ENCODE measurements around the gene NAALADL2. TPM values are rescaled to one million over a fixed set of nuclear protein-coding genes. Genes with fewer than 3 reads are reported as not detected.

Gene NAALADL2
- polyA plus RNA-seq, 2 donors: 0.26 to 0.54 TPM

- H3K4me3 ChIP-seq (ENCODE audit: low read depth in 1 of 2, low read length in 2 of 2): no peak overlapping the region
- no peak overlapping the region for H3K27ac ChIP-seq (ENCODE audit: low read depth in 2 of 2, low read length in 1 of 2)
- 82 to 84% methylated on average over 7 of the region's 7 CpGs for WGBS, 2 donors
- H3K36me3 ChIP-seq (ENCODE audit: control insufficient read depth in 2 of 2, insufficient read depth in 2 of 2, low read length in 1 of 2): no peaks in the 10 kb centered on the region
- no peaks in the 10 kb centered on the region for H3K9me3 ChIP-seq (ENCODE audit: control insufficient read depth in 2 of 2, insufficient read depth in 1 of 2, low read depth in 1 of 2, low read length in 1 of 2)
- no peaks in the 10 kb centered on the region for H3K27me3 ChIP-seq (ENCODE audit: control insufficient read depth in 1 of 2, insufficient read depth in 2 of 2, low read length in 2 of 2)
- H3K4me1 ChIP-seq (ENCODE audit: control insufficient read depth in 2 of 2, insufficient read depth in 2 of 2, low read length in 1 of 2): no peaks in the 10 kb centered on the region
Observed at GRCh38 chr3:174854987-174855386, 4.1 kb upstream of the NAALADL2 start.

GRCh38 chr3:174857301-174857700 lies 1.8 kb upstream of the NAALADL2 start:
- H3K4me1 ChIP-seq (ENCODE audit: control insufficient read depth in 2 of 2, insufficient read depth in 2 of 2, low read length in 1 of 2): no peaks in the 10 kb centered on the region
- H3K4me3 ChIP-seq (ENCODE audit: low read depth in 1 of 2, low read length in 2 of 2): no peak overlapping the region
- 20 to 45% methylated on average over 3 of the region's 3 CpGs for WGBS, 2 donors

GRCh38 chr3:174858353-174858752 lies 781 bp upstream of the NAALADL2 start:
- Histone ChIP-seq H3K27ac (ENCODE audit: low read depth in 2 of 2, low read length in 1 of 2) (no peak overlapping the region), H3K27me3 (ENCODE audit: control insufficient read depth in 1 of 2, insufficient read depth in 2 of 2, low read length in 2 of 2) (no peaks in the 10 kb centered on the region), H3K9me3 (ENCODE audit: control insufficient read depth in 2 of 2, insufficient read depth in 1 of 2, low read depth in 1 of 2, low read length in 1 of 2) (no peaks in the 10 kb centered on the region), H3K4me3 (ENCODE audit: low read depth in 1 of 2, low read length in 2 of 2) (no peak overlapping the region), H3K4me1 (ENCODE audit: control insufficient read depth in 2 of 2, insufficient read depth in 2 of 2, low read length in 1 of 2) (no peaks in the 10 kb centered on the region), H3K36me3 (ENCODE audit: control insufficient read depth in 2 of 2, insufficient read depth in 2 of 2, low read length in 1 of 2) (no peaks in the 10 kb centered on the region)
- WGBS, 2 donors: 49 to 54% methylated on average over 1 of the region's 1 CpG

More at GRCh38 chr3:174857301-174857700, 1.8 kb upstream of the NAALADL2 start:
- Histone ChIP-seq H3K36me3 (ENCODE audit: control insufficient read depth in 2 of 2, insufficient read depth in 2 of 2, low read length in 1 of 2) (no peaks in the 10 kb centered on the region), H3K9me3 (ENCODE audit: control insufficient read depth in 2 of 2, insufficient read depth in 1 of 2, low read depth in 1 of 2, low read length in 1 of 2) (no peaks in the 10 kb centered on the region), H3K27me3 (ENCODE audit: control insufficient read depth in 1 of 2, insufficient read depth in 2 of 2, low read length in 2 of 2) (no peaks in the 10 kb centered on the region), H3K27ac (ENCODE audit: low read depth in 2 of 2, low read length in 1 of 2) (no peak overlapping the region)

GRCh38 chr3:174859756-174860155 lies 622 bp downstream of the NAALADL2 start:
- Histone ChIP-seq H3K4me3 (ENCODE audit: low read depth in 1 of 2, low read length in 2 of 2) (no peak overlapping the region), H3K27me3 (ENCODE audit: control insufficient read depth in 1 of 2, insufficient read depth in 2 of 2, low read length in 2 of 2) (no peaks in the 10 kb centered on the region), H3K27ac (ENCODE audit: low read depth in 2 of 2, low read length in 1 of 2) (no peak overlapping the region), H3K36me3 (ENCODE audit: control insufficient read depth in 2 of 2, insufficient read depth in 2 of 2, low read length in 1 of 2) (no peaks in the 10 kb centered on the region), H3K4me1 (ENCODE audit: control insufficient read depth in 2 of 2, insufficient read depth in 2 of 2, low read length in 1 of 2) (no peaks in the 10 kb centered on the region), H3K9me3 (ENCODE audit: control insufficient read depth in 2 of 2, insufficient read depth in 1 of 2, low read depth in 1 of 2, low read length in 1 of 2) (no peaks in the 10 kb centered on the region)
- WGBS, 2 donors: 44 to 54% methylated on average over 3 of the region's 3 CpGs

DNA sequence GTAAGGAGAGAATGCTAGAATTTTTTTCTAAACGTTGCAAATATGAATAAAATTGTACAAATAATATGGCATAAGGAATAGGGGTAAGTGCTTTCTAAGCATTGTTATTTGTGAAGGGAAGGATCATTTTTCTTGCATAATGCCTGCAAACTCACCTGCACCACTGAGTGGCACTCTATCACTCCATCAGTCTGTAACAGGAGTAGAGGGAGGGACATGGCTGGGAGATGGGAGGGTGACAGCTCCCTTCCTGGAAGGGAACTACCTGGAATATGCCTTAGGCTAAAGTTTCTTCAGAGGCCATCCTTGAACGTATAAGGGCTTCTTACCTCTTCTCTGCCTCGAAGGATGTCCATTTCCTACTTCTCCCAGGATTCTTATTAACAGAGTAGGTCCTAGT lies 3.0 kb downstream of the NAALADL2 start:
- H3K27ac ChIP-seq (ENCODE audit: low read depth in 2 of 2, low read length in 1 of 2): no peak overlapping the region
- no peaks in the 10 kb centered on the region for H3K9me3 ChIP-seq (ENCODE audit: control insufficient read depth in 2 of 2, insufficient read depth in 1 of 2, low read depth in 1 of 2, low read length in 1 of 2)
- no peak overlapping the region for H3K4me3 ChIP-seq (ENCODE audit: low read depth in 1 of 2, low read length in 2 of 2)
- 40 to 49% methylated on average over 3 of the region's 3 CpGs for WGBS, 2 donors
- H3K4me1 ChIP-seq (ENCODE audit: control insufficient read depth in 2 of 2, insufficient read depth in 2 of 2, low read length in 1 of 2): no peaks in the 10 kb centered on the region
- H3K27me3 ChIP-seq (ENCODE audit: control insufficient read depth in 1 of 2, insufficient read depth in 2 of 2, low read length in 2 of 2): no peaks in the 10 kb centered on the region
- H3K36me3 ChIP-seq (ENCODE audit: control insufficient read depth in 2 of 2, insufficient read depth in 2 of 2, low read length in 1 of 2): no peaks in the 10 kb centered on the region

DNA sequence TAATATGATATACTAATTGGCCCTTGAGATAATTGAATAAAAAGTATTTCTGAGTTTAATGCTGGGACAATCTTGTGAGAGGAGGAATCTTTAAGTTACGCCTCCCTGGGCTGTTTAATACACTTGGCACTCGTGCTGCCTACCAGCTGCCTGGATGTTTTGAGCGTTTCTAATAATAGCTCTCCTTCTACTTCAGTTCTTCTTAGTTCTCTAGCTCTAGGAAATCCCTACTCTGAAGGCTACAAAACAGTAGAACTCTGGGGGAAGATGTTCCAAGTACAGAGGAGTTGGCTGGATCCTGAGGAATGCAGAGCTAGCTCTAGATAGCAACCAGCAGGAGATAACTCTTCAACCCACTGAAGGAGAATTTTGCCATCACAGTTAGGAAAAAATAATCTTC lies 3.5 kb downstream of the NAALADL2 start:
- Histone ChIP-seq H3K27me3 (ENCODE audit: control insufficient read depth in 1 of 2, insufficient read depth in 2 of 2, low read length in 2 of 2) (no peaks in the 10 kb centered on the region), H3K4me1 (ENCODE audit: control insufficient read depth in 2 of 2, insufficient read depth in 2 of 2, low read length in 1 of 2) (no peaks in the 10 kb centered on the region), H3K9me3 (ENCODE audit: control insufficient read depth in 2 of 2, insufficient read depth in 1 of 2, low read depth in 1 of 2, low read length in 1 of 2) (no peaks in the 10 kb centered on the region), H3K4me3 (ENCODE audit: low read depth in 1 of 2, low read length in 2 of 2) (no peak overlapping the region), H3K27ac (ENCODE audit: low read depth in 2 of 2, low read length in 1 of 2) (no peak overlapping the region), H3K36me3 (ENCODE audit: control insufficient read depth in 2 of 2, insufficient read depth in 2 of 2, low read length in 1 of 2) (no peaks in the 10 kb centered on the region)
- 31 to 54% methylated on average over 3 of the region's 3 CpGs for WGBS, 2 donors

DNA sequence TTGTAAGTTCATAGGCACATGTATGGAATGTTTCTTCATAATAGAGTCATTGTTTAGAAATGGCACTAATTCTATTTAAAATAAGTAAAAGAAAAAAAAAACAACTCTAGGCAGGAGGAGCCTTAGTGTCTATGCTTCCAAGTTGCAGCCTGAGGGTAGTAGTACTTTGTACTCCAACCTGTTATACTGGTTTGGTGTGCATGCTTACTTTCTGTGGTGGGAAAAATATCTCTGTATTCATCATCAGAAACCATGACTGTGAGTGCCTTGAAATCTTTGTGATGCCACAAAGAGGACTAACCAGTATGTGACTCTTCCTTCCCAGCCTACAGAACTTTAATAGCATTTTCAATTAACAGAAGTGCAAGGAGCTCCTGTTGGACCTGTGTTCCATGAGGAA lies 4.4 kb downstream of the NAALADL2 start:
- H3K36me3 ChIP-seq (ENCODE audit: control insufficient read depth in 2 of 2, insufficient read depth in 2 of 2, low read length in 1 of 2): no peaks in the 10 kb centered on the region
- H3K9me3 ChIP-seq (ENCODE audit: control insufficient read depth in 2 of 2, insufficient read depth in 1 of 2, low read depth in 1 of 2, low read length in 1 of 2): no peaks in the 10 kb centered on the region
- H3K4me1 ChIP-seq (ENCODE audit: control insufficient read depth in 2 of 2, insufficient read depth in 2 of 2, low read length in 1 of 2): no peaks in the 10 kb centered on the region
- H3K27ac ChIP-seq (ENCODE audit: low read depth in 2 of 2, low read length in 1 of 2): no peak overlapping the region
- no peak overlapping the region for H3K4me3 ChIP-seq (ENCODE audit: low read depth in 1 of 2, low read length in 2 of 2)
- no peaks in the 10 kb centered on the region for H3K27me3 ChIP-seq (ENCODE audit: control insufficient read depth in 1 of 2, insufficient read depth in 2 of 2, low read length in 2 of 2)

DNA sequence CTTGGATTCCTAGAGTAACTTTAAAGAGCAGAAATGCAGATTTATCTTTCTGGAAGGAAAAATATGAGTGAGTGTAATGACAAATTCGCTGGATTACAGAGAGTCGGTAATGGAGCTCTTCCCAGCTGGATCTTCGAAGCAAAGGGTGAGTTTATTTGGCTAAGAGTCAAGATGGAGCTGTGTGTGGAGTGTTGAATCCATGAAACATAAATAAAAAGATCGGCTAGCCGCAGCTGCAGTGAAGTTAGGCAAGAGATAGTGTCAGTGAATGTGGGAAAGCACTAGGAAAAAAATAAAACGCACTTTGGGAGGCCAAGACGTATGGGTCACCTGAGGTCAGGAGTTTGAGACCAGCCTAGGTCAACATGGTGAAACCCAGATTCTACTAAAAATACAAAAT lies 10.3 kb downstream of the NAALADL2 start:
- H3K27ac ChIP-seq (ENCODE audit: low read depth in 2 of 2, low read length in 1 of 2): no peak overlapping the region
- H3K36me3 ChIP-seq (ENCODE audit: control insufficient read depth in 2 of 2, insufficient read depth in 2 of 2, low read length in 1 of 2): no peaks in the 10 kb centered on the region
- no peaks in the 10 kb centered on the region for H3K9me3 ChIP-seq (ENCODE audit: control insufficient read depth in 2 of 2, insufficient read depth in 1 of 2, low read depth in 1 of 2, low read length in 1 of 2)
- no peaks in the 10 kb centered on the region for H3K27me3 ChIP-seq (ENCODE audit: control insufficient read depth in 1 of 2, insufficient read depth in 2 of 2, low read length in 2 of 2)
- H3K4me3 ChIP-seq (ENCODE audit: low read depth in 1 of 2, low read length in 2 of 2): no peak overlapping the region
- no peaks in the 10 kb centered on the region for H3K4me1 ChIP-seq (ENCODE audit: control insufficient read depth in 2 of 2, insufficient read depth in 2 of 2, low read length in 1 of 2)
- 63 to 70% methylated on average over 7 of the region's 7 CpGs for WGBS, 2 donors

DNA sequence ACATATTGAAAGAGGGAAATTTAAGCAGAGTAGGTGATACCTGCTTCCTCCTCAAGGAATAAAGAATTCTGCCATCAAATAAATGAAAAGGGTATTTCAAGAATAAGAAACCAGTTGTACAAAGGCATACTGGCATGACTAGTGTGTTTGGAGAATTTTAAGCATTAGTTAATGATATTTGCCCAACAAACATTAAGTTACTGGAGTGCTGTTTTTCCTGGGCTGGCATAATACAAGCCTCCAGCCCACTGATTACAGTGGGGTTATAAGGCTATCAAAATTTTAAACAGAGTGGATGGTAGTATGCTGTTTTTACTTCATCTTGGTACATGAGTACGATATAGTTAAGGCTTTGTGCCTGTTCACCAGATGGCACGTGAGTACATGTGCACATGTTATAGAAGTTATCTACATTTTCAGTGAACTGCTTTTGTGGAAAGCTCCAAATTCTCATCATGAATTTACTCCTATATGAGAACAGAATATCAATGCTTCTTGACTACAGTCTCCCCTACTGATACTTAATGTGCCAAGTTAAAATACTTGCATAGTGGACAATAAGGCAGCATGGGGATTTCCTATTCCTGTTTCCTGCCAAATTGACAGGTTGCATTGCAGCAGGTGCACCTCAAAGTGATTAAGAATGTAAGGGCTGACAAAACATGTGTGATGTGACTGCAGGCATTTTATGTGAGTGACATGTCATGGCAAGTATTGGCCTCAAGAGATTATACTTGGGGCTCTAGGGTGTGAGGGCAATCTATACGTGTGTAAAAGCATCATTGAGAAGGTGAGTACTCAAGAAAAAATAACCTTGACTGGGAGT lies 14.9 kb downstream of the NAALADL2 start:
- no peak overlapping the region for H3K27ac ChIP-seq (ENCODE audit: low read depth in 2 of 2, low read length in 1 of 2)
- WGBS, 2 donors: 67 to 71% methylated on average over 3 of the region's 3 CpGs
- no peak overlapping the region for H3K4me3 ChIP-seq (ENCODE audit: low read depth in 1 of 2, low read length in 2 of 2)
- no peaks in the 10 kb centered on the region for H3K4me1 ChIP-seq (ENCODE audit: control insufficient read depth in 2 of 2, insufficient read depth in 2 of 2, low read length in 1 of 2)
- no peaks in the 10 kb centered on the region for H3K27me3 ChIP-seq (ENCODE audit: control insufficient read depth in 1 of 2, insufficient read depth in 2 of 2, low read length in 2 of 2)
- H3K36me3 ChIP-seq (ENCODE audit: control insufficient read depth in 2 of 2, insufficient read depth in 2 of 2, low read length in 1 of 2): no peaks in the 10 kb centered on the region
- H3K9me3 ChIP-seq (ENCODE audit: control insufficient read depth in 2 of 2, insufficient read depth in 1 of 2, low read depth in 1 of 2, low read length in 1 of 2): no peaks in the 10 kb centered on the region

DNA sequence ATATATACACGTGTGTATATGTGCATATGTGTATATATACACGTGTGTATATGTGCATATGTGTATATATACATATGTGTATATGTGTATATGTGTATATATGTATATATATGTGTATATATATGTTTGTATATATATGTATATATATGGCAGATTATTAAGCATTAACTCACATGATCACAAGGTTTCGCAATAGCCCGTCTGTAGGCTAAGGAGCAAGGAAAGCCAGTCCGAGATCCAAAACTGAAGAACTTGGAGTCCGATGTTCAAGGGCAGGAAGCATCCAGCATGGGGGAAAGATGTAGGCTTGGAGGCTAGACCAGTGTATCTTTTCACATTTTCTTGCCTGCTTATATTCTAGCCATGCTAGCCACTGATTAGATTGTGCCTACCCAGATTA lies 23.7 kb downstream of the NAALADL2 start:
- WGBS, 2 donors: 93 to 95% methylated on average over 6 of the region's 6 CpGs
- H3K9me3 ChIP-seq (ENCODE audit: control insufficient read depth in 2 of 2, insufficient read depth in 1 of 2, low read depth in 1 of 2, low read length in 1 of 2): no peaks in the 10 kb centered on the region
- no peak overlapping the region for H3K4me3 ChIP-seq (ENCODE audit: low read depth in 1 of 2, low read length in 2 of 2)
- H3K4me1 ChIP-seq (ENCODE audit: control insufficient read depth in 2 of 2, insufficient read depth in 2 of 2, low read length in 1 of 2): no peaks in the 10 kb centered on the region
- H3K36me3 ChIP-seq (ENCODE audit: control insufficient read depth in 2 of 2, insufficient read depth in 2 of 2, low read length in 1 of 2): no peaks in the 10 kb centered on the region
- H3K27ac ChIP-seq (ENCODE audit: low read depth in 2 of 2, low read length in 1 of 2): no peak overlapping the region
- H3K27me3 ChIP-seq (ENCODE audit: control insufficient read depth in 1 of 2, insufficient read depth in 2 of 2, low read length in 2 of 2): no peaks in the 10 kb centered on the region

Measured in esophagus (tissue), 2 donors.